HUES64 (cell line): ENCODE results near the gene CDHR2.

Source experiments
- H3K27ac ChIP-seq: 2 replicates; pipeline ENCODE4 v1.7.0; 2013; ENCODE audit warnings: low read depth, low read length, inconsistent platforms
- H3K27me3 ChIP-seq: 2 replicates; pipeline ENCODE4 v1.6.1; 2013; ENCODE audit warnings: mild to moderate bottlenecking, low read length; ENCODE audit not compliant: insufficient read depth
- H3K36me3 ChIP-seq: 2 replicates; pipeline ENCODE4 v1.6.1; 2013; ENCODE audit warnings: mild to moderate bottlenecking, low read length; ENCODE audit not compliant: insufficient read depth
- H3K4me1 ChIP-seq: 2 replicates; pipeline ENCODE4 v1.6.1; 2013; ENCODE audit warnings: mild to moderate bottlenecking, low read length, moderate library complexity; ENCODE audit not compliant: insufficient read depth
- H3K4me3 ChIP-seq: 2 replicates; pipeline ENCODE4 v1.5.1; 2013; ENCODE audit warnings: mild to moderate bottlenecking, low read length, moderate library complexity
- H3K9ac ChIP-seq: 2 replicates; pipeline ENCODE4 v1.6.1; 2013; ENCODE audit warnings: mild to moderate bottlenecking, low read depth, low read length
- H3K9me3 ChIP-seq: 2 replicates; pipeline ENCODE4 v1.6.1; 2013; ENCODE audit warnings: low read depth, low read length; ENCODE audit not compliant: insufficient read depth
- WGBS: fragments of 150-250, 120-280 bp; methylation state at CpG from one replicate; pipeline ENCODE4 v1.1.7; 2013; ENCODE audit warnings: missing lambda C conversion rate; 5-methylcytosine and 5-hydroxymethylcytosine counted together

Gene CDHR2

DNA sequence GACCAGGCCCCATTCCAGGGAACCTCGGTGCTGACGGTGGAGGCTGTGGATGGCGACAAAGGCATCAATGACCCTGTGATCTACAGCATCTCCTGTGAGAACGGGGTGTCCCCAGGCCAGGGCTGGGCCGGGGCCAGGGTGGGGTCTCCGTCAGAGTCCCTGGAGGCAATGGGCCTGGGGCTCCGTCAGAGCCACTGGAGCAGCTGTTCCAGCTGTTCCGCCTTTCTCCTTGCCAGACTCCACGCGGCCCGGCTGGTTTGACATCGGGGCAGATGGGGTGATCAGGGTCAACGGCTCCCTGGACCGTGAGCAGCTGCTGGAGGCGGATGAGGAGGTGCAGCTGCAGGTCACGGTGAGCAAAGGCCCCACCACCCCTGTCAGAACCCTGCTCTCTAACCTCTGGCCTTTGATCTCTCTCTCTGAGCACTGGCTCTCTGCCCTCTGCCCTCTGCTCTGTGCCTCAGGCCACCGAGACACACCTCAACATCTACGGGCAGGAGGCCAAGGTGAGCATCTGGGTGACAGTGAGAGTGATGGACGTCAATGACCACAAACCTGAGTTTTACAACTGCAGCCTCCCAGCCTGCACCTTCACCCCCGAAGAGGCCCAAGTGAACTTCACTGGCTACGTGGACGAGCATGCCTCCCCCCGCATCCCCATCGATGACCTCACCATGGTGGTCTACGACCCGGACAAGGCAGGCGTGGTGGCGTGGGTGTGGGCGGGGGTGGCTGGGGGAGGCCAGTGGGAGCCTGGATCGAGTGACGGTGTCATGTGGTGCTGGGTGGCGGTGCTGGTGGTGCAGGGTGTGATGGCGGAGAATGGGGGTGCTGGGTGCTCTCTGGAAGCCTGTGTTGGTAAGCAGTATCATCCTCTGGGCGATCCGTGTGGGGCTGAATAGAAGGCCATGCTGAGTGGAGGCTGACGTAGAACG, 26.6 kb downstream of the CDHR2 start:
- 93% methylated on average over 37 of the region's 37 CpGs for WGBS
- Histone ChIP-seq H3K9ac (no peak overlapping the region), H3K9me3 (no peaks in the 10 kb centered on the region), H3K27ac (no peak overlapping the region), H3K4me1 (no peaks in the 10 kb centered on the region), H3K27me3 (no peaks in the 10 kb centered on the region), H3K36me3 (no peaks in the 10 kb centered on the region), H3K4me3 (no peak overlapping the region)

DNA sequence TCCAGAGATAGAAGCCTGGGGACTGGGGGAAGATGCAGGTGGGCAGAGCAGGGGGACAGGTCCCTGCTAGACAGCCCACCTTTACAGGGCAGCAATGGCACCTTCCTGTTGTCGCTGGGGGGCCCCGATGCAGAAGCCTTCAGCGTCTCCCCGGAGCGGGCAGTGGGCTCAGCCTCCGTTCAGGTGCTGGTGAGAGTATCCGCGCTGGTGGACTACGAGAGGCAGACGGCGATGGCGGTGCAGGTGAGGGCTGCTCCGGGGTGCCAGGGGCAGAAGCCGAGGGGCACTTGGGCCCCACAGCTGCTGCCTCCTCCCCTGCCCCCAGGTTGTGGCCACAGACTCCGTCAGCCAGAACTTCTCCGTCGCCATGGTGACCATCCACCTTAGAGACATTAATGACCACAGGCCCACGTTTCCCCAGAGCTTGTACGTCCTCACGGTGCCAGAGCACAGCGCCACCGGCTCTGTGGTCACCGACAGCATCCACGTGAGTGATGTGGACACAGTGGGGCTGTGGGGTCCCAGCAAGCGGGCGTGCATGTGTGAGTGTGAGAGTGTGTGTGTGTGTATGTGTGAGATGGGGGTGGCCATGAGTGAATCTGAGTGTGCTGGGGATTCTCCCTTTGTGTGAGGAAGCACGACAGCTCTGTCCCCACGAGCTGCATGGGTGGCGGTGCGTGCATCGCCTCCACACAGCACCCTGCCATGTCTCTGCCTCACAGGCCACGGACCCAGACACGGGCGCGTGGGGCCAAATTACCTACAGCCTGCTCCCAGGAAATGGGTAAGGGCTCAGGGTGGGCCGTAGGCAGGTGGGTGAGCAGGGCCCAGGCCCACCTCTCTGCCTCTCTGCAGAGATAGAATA, 28.4 kb downstream of the CDHR2 start:
- Histone ChIP-seq H3K4me1 (no peaks in the 10 kb centered on the region), H3K36me3 (no peaks in the 10 kb centered on the region)
- WGBS: 91% methylated on average over 36 of the region's 36 CpGs

DNA sequence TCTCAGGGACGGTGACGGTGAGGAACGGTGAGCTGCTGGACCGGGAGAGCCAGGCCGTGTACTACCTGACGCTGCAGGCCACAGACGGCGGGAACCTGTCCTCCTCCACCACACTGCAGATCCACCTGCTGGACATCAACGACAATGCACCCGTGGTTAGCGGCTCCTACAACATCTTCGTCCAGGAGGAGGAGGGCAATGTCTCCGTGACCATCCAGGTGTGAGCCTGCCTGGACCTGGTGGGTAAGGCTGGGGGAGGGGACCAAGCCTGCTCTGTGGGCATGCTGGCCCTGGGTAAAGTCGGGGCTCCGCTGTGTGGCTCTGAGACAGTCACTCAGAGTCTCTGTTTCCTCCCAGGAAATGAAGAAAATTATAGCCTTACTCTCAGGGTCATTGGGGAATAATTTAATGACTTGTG, 29.3 kb downstream of the CDHR2 start:
- H3K27ac ChIP-seq: no peak overlapping the region
- no peaks in the 10 kb centered on the region for H3K27me3 ChIP-seq
- WGBS: 22% methylated on average over 15 of the region's 15 CpGs
- H3K9me3 ChIP-seq: no peaks in the 10 kb centered on the region
- H3K36me3 ChIP-seq: no peaks in the 10 kb centered on the region
- no peak overlapping the region for H3K9ac ChIP-seq
- no peaks in the 10 kb centered on the region for H3K4me1 ChIP-seq
- no peak overlapping the region for H3K4me3 ChIP-seq

More for the DNA sequence above, 28.4 kb downstream of the CDHR2 start:
- no peak overlapping the region for H3K9ac ChIP-seq
- H3K4me3 ChIP-seq: no peak overlapping the region
- H3K27me3 ChIP-seq: no peaks in the 10 kb centered on the region
- H3K27ac ChIP-seq: no peak overlapping the region
- no peaks in the 10 kb centered on the region for H3K9me3 ChIP-seq

DNA sequence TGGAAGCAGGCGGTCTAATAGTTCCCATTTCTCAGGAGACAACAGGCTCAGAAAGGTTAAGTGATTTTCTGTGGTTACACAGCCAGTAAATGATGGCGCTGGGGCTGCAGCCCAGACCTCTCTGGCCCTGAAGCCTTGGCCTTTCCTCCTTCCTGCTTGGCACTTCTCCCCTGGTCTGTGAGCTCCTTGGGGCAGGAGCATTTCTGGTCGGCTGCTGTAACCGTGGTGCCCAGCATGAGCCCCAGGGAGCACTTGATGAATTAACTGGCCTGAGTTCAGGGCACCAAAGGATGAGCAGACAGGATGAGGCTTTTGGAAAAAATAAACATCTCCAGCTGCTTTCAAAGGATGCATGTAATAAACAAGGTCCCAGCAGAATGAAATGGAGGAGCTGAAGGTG, 30.2 kb downstream of the CDHR2 start:
- Histone ChIP-seq H3K4me3 (no peak overlapping the region), H3K27me3 (no peaks in the 10 kb centered on the region), H3K27ac (no peak overlapping the region), H3K9ac (no peak overlapping the region), H3K4me1 (no peaks in the 10 kb centered on the region), H3K9me3 (no peaks in the 10 kb centered on the region), H3K36me3 (no peaks in the 10 kb centered on the region)
- WGBS: 82% methylated on average over 4 of the region's 4 CpGs

DNA sequence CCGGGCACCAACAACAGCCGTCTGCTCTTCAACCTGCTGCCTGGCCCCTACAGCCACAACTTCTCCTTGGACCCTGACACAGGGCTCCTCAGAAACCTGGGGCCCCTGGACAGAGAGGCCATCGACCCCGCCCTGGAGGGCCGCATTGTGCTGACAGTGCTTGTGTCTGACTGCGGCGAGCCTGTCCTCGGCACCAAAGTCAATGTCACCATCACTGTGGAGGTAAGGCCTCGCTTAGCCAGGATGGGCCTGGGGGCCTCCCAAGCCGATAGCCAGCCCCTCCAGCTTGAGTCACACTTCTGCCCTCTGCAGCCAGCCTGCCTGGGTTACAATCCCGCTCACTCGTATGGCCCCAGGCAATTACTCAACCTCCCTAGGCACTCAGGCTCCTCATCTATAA, 32.2 kb downstream of the CDHR2 start:
- no peak overlapping the region for H3K4me3 ChIP-seq
- 86% methylated on average over 12 of the region's 12 CpGs for WGBS
- H3K27me3 ChIP-seq: no peaks in the 10 kb centered on the region
- H3K4me1 ChIP-seq: no peaks in the 10 kb centered on the region
- no peaks in the 10 kb centered on the region for H3K36me3 ChIP-seq
- H3K9me3 ChIP-seq: peaks cover 8% of the 10 kb centered on the region; the same call in 1 of the 2 replicates
- H3K9ac ChIP-seq: no peak overlapping the region
- H3K27ac ChIP-seq: no peak overlapping the region

DNA sequence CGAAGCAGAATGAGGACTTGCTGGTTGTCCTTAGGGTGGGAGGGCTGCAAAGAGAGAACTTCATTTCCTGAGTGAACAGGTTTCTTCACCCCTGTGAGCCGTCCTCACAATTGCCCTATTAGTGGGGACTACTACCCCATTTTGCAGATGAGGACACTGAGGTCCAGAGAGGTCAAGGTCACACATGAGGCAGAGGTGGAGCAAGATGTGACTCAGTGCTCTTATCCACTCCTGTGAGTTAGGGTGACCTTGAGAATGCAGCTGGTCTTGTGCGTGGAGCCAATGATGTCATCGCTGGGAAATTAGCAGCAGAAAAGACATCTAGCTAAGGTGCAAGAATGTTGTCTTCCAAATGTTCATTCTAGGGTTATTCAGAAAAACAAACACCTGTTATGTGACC, 33.9 kb downstream of the CDHR2 start:
- 82% methylated on average over 4 of the region's 4 CpGs for WGBS
- H3K4me1 ChIP-seq: no peaks in the 10 kb centered on the region
- H3K4me3 ChIP-seq: no peak overlapping the region
- H3K27me3 ChIP-seq: no peaks in the 10 kb centered on the region
- H3K27ac ChIP-seq: no peak overlapping the region
- H3K9me3 ChIP-seq: peaks cover 8% of the 10 kb centered on the region; the same call in 1 of the 2 replicates
- H3K36me3 ChIP-seq: no peaks in the 10 kb centered on the region
- no peak overlapping the region for H3K9ac ChIP-seq

DNA sequence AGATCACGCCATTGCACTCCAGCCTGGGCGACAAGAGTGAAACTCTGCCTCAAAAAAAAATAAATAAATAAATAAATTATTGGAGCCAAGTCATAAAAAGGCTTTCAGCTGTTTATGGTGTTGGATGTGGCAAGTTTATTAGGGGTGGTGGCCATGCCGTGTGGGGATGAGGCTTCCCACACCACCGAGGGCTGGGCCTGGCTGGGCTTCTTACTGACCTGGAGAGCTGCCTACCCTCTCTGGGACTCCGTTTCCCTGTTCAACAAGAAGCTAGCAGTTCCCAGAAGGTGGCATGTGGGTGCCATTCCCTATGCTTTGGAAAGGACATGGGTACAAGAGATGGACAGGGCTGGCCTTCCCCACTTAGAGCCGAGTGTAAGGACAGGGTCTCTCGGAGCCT, 38.3 kb downstream of the CDHR2 start:
- Histone ChIP-seq H3K27ac (no peak overlapping the region), H3K4me3 (no peak overlapping the region), H3K4me1 (no peaks in the 10 kb centered on the region), H3K27me3 (no peaks in the 10 kb centered on the region; the same call in 1 of the 2 replicates), H3K9me3 (peaks cover 8% of the 10 kb centered on the region; the same call in 1 of the 2 replicates), H3K9ac (no peak overlapping the region), H3K36me3 (no peaks in the 10 kb centered on the region)
- 94% methylated on average over 5 of the region's 7 CpGs for WGBS

DNA sequence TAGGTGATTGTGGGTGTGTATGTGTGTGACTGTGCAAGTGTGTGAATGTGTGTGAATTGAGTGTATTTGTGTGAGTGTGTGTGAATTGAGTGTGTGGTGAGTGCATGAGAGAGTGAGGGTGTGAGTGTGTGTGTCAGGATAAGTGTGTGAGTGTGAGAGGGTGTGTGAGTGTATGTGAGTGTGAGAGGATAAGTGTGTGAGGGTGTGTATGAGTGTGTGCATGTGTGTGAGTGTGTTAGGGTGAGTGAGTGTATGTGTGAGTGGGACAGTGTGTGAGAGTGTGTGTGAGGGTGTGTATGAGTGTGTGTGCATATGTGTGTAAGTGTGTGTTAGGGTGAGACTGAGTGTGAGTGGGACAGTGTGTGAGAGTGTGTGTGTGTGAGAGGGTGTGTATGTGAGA, 39.2 kb downstream of the CDHR2 start:
- Histone ChIP-seq H3K27me3 (no peaks in the 10 kb centered on the region; the same call in 1 of the 2 replicates), H3K27ac (no peak overlapping the region), H3K4me1 (no peaks in the 10 kb centered on the region), H3K4me3 (no peak overlapping the region), H3K9me3 (peaks cover 8% of the 10 kb centered on the region; the same call in 1 of the 2 replicates), H3K9ac (no peak overlapping the region), H3K36me3 (no peaks in the 10 kb centered on the region)

DNA sequence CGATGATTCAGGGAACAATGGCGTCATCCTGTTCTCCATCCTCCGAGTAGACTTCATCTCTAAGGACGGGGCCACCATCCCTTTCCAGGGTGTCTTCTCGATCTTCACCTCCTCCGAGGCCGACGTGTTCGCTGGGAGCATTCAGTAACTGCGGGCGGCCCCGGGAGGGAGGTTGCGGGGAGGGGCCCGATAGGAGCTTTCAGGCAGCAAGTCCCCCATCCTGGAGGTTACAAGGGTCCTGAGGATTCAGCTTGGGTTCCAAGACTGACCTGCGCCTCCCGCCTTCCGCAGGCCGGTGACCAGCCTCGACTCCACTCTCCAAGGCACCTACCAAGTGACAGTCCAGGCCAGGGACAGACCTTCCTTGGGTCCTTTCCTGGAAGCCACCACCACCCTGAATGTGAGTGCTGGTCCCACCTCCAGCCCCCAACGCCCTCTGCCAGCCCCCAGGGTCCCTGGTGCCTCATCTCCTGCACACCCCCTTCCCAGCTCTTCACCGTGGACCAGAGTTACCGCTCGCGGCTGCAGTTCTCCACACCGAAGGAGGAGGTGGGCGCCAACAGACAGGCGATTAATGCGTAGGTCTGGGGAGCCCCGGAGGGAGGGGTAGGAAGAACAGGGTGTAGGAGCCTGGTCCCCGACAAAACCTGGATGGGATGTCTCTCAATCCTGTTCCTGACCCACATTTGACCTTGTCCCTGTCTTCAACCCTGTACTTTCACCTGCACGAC, 40.1 kb downstream of the CDHR2 start:
- 89% methylated on average over 31 of the region's 31 CpGs for WGBS
- no peaks in the 10 kb centered on the region; the same call in 1 of the 2 replicates for H3K27me3 ChIP-seq

DNA sequence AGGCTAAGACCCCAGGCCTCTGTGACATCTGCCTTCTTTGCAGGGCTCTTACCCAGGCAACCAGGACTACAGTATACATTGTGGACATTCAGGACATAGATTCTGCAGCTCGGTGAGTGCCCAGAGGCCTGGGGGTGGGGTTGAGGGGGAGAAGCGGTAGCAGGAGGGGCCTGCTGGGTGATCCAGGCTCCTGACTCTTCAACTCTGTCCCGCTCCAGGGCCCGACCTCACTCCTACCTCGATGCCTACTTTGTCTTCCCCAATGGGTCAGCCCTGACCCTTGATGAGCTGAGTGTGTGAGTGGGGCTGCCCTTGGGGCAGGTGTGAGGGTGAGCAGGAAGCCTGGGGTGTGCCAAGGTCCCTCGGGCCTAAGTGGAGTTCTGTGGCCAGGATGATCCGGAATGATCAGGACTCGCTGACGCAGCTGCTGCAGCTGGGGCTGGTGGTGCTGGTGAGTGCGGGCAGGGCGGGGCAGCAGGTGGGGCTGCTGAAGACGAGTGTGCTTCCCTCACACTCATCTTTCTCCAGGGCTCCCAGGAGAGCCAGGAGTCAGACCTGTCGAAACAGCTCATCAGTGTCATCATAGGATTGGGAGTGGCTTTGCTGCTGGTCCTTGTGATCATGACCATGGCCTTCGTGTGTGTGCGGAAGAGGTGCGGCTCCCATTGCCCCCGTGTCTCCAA, 41.0 kb downstream of the CDHR2 start:
- 88% methylated on average over 12 of the region's 17 CpGs for WGBS
- Histone ChIP-seq H3K9ac (no peak overlapping the region), H3K36me3 (no peaks in the 10 kb centered on the region), H3K9me3 (peaks cover 3% of the 10 kb centered on the region; the same call in 1 of the 2 replicates), H3K4me3 (no peak overlapping the region), H3K27me3 (no peaks in the 10 kb centered on the region; the same call in 1 of the 2 replicates), H3K27ac (no peak overlapping the region), H3K4me1 (no peaks in the 10 kb centered on the region)

More for the DNA sequence above, 40.1 kb downstream of the CDHR2 start:
- Histone ChIP-seq H3K9me3 (peaks cover 8% of the 10 kb centered on the region; the same call in 1 of the 2 replicates), H3K9ac (no peak overlapping the region), H3K36me3 (no peaks in the 10 kb centered on the region), H3K27ac (no peak overlapping the region), H3K4me3 (no peak overlapping the region), H3K4me1 (no peaks in the 10 kb centered on the region)
